Renal cortex interstitium (tissue), 11 donors: ENCODE data around the gene ALK. TPM values are rescaled to one million over a fixed set of nuclear protein-coding genes. Genes with fewer than 3 reads are reported as not detected.
"Not testable (repeated sequence)": the region's sequence is repeated elsewhere in the genome, so short reads cannot be mapped to it uniquely, and the experiment has no call there.

Experiments used
- DNase-seq, 11 donors: peaks; one replicate each; pipeline ENCODE4 v3.0.0-alpha.2; 2013; ENCODE audit warnings: low read depth in 9 of 11, low spot score in 4 of 11; ENCODE audit errors: extremely low read depth in 1 of 11
- polyA plus RNA-seq, 3 donors: library from polyadenylated mRNA; unstranded; fragments of 120-200 nt; gene quantifications; one replicate each; pipeline ENCODE4 v1.2.1, GENCODE V29; 2013; ENCODE audit not compliant: insufficient read length in 3 of 3

The ALK gene
- polyA plus RNA-seq, 3 donors: 0.17 to 0.60 (median 0.35) TPM

- no peak for DNase-seq
Measured at GRCh38 chr2:29275186-29275585, 646.2 kb downstream of the ALK start.

GRCh38 chr2:29273685-29274611 lies 647.4 kb downstream of the ALK start:
- DNase-seq: no peak

GRCh38 chr2:29273004-29273684 lies 648.2 kb downstream of the ALK start:
- no peak for DNase-seq

GRCh38 chr2:29272311-29272710 lies 649.1 kb downstream of the ALK start:
- DNase-seq: no peak

GRCh38 chr2:29270701-29271121 lies 650.7 kb downstream of the ALK start:
- no peak for DNase-seq

GRCh38 chr2:29269765-29270109 lies 651.6 kb downstream of the ALK start:
- no peak for DNase-seq

GRCh38 chr2:29269095-29269764 lies 652.2 kb downstream of the ALK start:
- no peak for DNase-seq

- DNase-seq: no peak
Measured at GRCh38 chr2:29267720-29268119, 653.7 kb downstream of the ALK start.

- DNase-seq: no peak
Measured at GRCh38 chr2:29263886-29264285, 657.5 kb downstream of the ALK start.

GRCh38 chr2:29262681-29263260 lies 658.6 kb downstream of the ALK start:
- no peak for DNase-seq

- no peak for DNase-seq
Measured at GRCh38 chr2:29261003-29261402, 660.4 kb downstream of the ALK start.

GRCh38 chr2:29260142-29260772 lies 661.1 kb downstream of the ALK start:
- DNase-seq: no peak

- DNase-seq: no peak
Measured at GRCh38 chr2:29259221-29259620, 662.2 kb downstream of the ALK start.

- DNase-seq: peak in 2 of 11 donors; percentile 12 to 20
Measured at GRCh38 chr2:29255004-29255403, 666.4 kb downstream of the ALK start.

GRCh38 chr2:29253495-29254275 lies 667.7 kb downstream of the ALK start:
- not testable (repeated sequence) for DNase-seq

GRCh38 chr2:29253026-29253425 lies 668.4 kb downstream of the ALK start:
- no peak for DNase-seq

GRCh38 chr2:29251406-29251805 lies 670.0 kb downstream of the ALK start:
- no peak for DNase-seq

GRCh38 chr2:29250977-29251376 lies 670.4 kb downstream of the ALK start:
- no peak for DNase-seq
